Measurements from ENCODE around the gene CSF1.
"Not testable (repeated sequence)": the region's sequence is repeated elsewhere in the genome, so short reads cannot be mapped to it uniquely, and the experiment has no call there.

CSF1 gene

GRCh38 chr1:109917768-109918606, 7.3 kb downstream of the CSF1 start:
- no peak for DNase-seq

DNA sequence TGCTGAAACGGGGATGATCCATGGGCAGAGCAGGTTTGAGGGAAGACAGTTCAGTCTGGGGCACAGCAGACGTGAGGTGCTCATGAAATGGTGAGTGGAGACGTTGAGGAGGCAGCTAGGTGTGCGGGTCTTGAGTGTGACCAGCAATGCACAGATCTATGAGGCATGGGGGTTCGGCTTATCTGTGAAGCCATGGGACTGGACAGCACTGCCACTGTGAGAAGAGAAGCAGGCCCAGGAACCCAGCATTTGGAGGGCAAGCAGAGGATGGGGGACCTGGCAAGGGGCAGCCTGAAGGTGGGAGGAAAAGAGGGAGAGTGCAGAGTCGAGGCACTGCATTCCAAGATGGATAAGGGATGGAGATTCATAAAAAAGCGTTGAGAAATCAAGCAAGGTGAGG, 8.0 kb downstream of the CSF1 start:
- no peak for DNase-seq

DNA sequence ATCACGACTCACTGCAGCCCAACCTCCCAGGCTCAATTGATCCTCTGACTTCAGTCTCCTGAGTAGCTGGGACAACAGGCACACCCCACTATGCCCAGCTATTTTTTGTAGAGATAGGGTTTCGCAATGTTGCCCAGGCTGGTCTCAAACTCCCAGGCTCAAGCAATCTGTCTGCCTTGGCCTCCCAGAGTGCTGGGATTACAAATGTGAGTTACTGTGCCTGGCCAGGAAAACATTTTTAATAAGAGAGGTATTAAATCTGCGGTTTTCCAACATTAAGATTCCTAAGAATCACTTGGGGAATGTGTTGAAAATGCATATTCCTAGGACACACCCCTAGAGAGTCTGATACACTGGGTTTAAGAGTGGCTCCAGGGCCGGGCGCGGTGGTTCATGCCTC, 8.7 kb downstream of the CSF1 start:
- DNase-seq, result no peak

- DNase-seq, result not testable (repeated sequence)
These were observed 9.7 kb downstream of the CSF1 start for GRCh38 chr1:109920391-109920790.

DNA sequence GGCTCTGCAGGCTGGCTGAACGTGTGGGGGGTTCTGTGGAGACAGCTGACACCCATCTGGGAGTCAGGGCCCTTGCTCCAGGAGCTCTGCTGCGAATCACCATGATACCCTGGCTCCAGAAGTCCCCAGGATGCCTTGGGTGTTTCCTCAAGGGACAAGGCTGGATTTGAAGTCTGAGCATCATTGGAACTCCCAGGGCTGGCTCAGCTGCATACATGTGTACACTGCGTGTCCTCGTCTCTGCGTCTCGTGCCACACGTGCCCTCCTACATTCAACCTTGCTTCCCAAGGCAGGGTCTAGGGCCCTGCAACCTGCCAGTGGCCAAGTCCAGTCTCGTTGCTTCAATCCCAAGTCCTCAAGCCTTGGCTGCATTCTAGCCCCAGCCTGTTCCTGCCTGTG, 11.7 kb downstream of the CSF1 start:
- DNase-seq, result no peak

DNA sequence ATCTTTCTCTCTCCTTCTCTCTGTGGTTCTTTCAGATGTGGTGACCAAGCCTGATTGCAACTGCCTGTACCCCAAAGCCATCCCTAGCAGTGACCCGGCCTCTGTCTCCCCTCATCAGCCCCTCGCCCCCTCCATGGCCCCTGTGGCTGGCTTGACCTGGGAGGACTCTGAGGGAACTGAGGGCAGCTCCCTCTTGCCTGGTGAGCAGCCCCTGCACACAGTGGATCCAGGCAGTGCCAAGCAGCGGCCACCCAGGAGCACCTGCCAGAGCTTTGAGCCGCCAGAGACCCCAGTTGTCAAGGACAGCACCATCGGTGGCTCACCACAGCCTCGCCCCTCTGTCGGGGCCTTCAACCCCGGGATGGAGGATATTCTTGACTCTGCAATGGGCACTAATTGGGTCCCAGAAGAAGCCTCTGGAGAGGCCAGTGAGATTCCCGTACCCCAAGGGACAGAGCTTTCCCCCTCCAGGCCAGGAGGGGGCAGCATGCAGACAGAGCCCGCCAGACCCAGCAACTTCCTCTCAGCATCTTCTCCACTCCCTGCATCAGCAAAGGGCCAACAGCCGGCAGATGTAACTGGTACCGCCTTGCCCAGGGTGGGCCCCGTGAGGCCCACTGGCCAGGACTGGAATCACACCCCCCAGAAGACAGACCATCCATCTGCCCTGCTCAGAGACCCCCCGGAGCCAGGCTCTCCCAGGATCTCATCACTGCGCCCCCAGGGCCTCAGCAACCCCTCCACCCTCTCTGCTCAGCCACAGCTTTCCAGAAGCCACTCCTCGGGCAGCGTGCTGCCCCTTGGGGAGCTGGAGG, 12.7 kb downstream of the CSF1 start:
- DNase-seq, result no peak

DNA sequence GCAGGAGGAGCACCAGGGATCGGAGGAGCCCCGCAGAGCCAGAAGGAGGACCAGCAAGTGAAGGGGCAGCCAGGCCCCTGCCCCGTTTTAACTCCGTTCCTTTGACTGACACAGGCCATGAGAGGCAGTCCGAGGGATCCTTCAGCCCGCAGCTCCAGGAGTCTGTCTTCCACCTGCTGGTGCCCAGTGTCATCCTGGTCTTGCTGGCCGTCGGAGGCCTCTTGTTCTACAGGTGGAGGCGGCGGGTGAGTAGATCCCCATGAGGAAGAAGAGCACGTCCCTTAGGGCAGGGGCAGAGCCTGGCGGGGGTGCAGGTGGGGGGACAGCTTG, 13.3 kb downstream of the CSF1 start:
- no peak for DNase-seq

- no peak for DNase-seq
These were observed 13.7 kb downstream of the CSF1 start for GRCh38 chr1:109924316-109924715.

DNA sequence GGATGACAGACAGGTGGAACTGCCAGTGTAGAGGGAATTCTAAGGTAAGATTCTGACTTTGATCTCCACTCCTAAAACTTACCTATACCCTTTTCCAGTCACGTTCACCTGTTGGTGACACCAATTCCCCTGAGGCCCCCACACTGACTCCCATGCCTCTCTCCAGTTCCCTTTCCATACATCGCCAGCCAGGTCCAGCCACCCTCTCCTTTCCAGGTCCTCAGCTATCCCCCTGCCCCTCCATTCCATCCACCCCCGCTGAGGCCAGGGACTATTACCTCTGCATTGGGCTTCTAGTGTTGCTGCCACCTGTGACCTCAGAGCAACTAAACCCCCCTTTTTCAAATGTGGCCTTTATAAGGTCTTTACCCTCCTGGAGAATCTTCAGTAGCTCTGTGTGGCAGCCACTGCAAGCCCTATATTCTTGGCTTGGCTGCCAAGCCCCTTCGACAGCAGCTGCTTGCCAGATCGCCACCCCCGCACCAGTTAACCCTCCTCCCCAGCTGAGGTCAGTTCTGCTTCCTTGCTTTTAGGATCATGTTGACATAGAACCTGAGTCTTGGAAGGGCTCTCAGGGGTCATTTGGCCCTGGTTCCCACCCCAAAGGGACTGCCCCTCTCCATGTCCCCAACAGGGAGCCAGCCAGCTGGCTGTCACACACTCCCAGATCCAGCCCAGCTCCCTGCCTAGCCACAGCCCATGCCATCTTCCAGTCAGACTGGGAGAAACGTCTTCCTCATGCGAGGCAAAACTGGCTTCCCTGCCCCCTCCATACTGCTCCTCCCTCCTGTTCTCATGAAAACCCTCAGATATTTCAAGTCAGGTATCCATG, 14.7 kb downstream of the CSF1 start:
- DNase-seq, result no peak

GRCh38 chr1:109926662-109927300, 16.1 kb downstream of the CSF1 start:
- no peak for DNase-seq

DNA sequence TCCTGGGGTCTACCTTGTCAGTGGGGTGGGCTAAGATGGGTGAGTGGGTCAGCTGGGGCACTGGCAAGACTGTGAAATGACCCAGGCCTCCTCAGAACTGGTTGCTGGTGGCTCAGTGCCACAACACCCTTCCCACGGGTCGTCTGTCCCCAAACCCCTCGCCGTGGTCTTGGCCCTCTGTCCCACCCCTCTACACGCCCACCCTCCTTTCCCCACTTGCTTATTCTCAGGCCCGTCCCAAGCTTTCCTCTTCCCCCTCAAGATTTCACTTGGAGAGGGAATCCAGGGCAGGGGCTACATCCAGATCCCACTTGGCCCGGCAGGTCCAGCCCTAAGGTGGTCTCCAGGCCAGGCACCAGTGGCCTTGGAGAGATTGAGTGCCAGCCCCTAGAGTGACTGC, 16.7 kb downstream of the CSF1 start:
- no peak for DNase-seq

GRCh38 chr1:109927911-109928321, 17.3 kb downstream of the CSF1 start:
- DNase-seq, result peak in 25 of 56 donors; percentile 17 to 90 (median 38)

GRCh38 chr1:109928591-109929111, 18.0 kb downstream of the CSF1 start:
- DNase-seq, result no peak

GRCh38 chr1:109929170-109929569, 18.5 kb downstream of the CSF1 start:
- no peak for DNase-seq

- no peak for DNase-seq
These were observed 19.1 kb downstream of the CSF1 start for GRCh38 chr1:109929588-109930251.

- no peak for DNase-seq
These were observed 19.8 kb downstream of the CSF1 start for GRCh38 chr1:109930252-109930993.

DNA sequence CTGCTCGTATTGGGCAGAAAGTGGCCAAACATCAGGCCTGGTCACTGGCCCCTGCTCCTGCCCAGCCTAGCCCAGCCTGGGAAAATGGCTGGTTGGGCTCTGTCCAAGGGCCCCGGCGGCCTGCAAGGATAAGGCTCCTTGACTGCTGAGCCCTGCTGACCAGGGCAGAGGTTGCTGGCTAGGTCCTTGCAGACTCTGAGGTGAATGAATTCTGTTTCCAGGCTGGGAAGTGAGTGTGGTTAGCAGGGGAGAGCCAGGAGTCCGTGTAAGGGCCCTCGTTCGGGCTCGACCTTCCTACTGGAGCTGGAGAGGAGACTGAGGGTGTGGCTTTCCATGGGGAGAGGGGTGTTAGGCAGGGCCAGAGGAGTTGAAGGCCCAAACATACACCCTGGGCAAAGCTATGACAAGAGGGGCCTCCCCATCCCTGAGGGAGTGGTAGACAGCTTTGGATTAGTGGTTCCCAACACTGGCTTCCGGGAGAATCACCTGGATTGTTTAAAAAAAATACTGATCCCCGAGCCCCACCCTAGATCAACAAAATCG, 20.6 kb downstream of the CSF1 start:
- DNase-seq, result peak in 17 of 56 donors; percentile 10 to 65 (median 40)

- DNase-seq, result no peak
These were observed 21.4 kb downstream of the CSF1 start for GRCh38 chr1:109931911-109932636.

DNA sequence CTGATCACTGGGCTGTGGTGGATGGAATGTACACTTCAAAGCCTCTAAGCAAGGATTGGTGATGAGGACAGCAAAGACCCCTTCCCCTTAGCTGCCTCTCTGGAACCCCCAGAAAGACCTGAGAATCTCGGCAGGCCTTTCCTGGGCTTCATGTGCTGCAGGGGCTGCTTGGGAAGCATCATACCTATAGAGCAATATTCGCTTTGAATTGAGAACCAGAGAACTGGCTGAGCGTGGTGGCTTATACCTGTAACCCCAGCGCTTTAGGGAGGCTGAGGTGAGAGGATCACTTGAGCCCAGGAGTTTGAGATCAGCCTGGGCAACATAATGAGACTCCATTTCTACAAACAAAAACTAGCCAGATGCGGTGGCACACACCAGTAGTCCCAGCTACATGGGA, 22.0 kb downstream of the CSF1 start:
- no peak for DNase-seq

Data from amygdala (tissue), 56 donors.